Peyer's patch (tissue), 4 donors: Measurements from ENCODE around the gene KANSL2. TPM values are rescaled to one million over a fixed set of nuclear protein-coding genes. Genes with fewer than 3 reads are reported as not detected.
A peak's percentile ranks its signal among the peaks of the same experiment; 100 is the strongest.
"Not testable (repeated sequence)": the region's sequence is repeated elsewhere in the genome, so short reads cannot be mapped to it uniquely, and the experiment has no call there.

ENCODE experiments used
- DNase-seq, 3 donors: peaks; one replicate each; pipeline ENCODE4 v3.0.0-alpha.2; 2017 to 2019
- H3K27ac ChIP-seq, 4 donors: fragments of 200-600 bp; sonication (generic); one replicate each; pipeline ENCODE4 v1.5.1; 2016 to 2019
- H3K27me3 ChIP-seq, 2 donors: fragments of 200-600 bp; sonication (generic); one replicate each; pipeline ENCODE4 v1.5.1; 2019
- H3K36me3 ChIP-seq, 3 donors: fragments of 200-600 bp; sonication (generic); one replicate each; pipeline ENCODE4 v1.5.1; 2016 to 2019
- H3K4me1 ChIP-seq, 4 donors: fragments of 200-600 bp; sonication (generic); one replicate each; pipeline ENCODE4 v1.5.1; 2016 to 2019
- H3K4me3 ChIP-seq, 4 donors: fragments of 200-600 bp; sonication (generic); 1 replicate in 3 of 4; 2 replicates in 1 of 4; pipeline ENCODE4 v1.5.1; 2016 to 2019; ENCODE audit warnings: mild to moderate bottlenecking in 1 of 4
- H3K9me3 ChIP-seq, 4 donors: fragments of 200-600 bp; sonication (generic); one replicate each; pipeline ENCODE4 v1.5.1; 2016 to 2019; ENCODE audit warnings: mild to moderate bottlenecking in 1 of 4
- CTCF ChIP-seq, 6 experiments: fragments of 450-650 bp in 4 of 6; fragments of 200-600 bp in 2 of 6; sonication (generic) in 1 of 6; IDR thresholded peaks; one replicate each; pipeline ENCODE4 v1.5.1; 2017 to 2019; ENCODE audit warnings: antibody characterized with exemption in 6 of 6, mild to moderate bottlenecking in 3 of 6, moderate library complexity in 1 of 6
- POLR2A ChIP-seq, 2 donors: fragments of 450-650 bp; IDR thresholded peaks; one replicate each; pipeline ENCODE4 v1.5.1; 2017; ENCODE audit warnings: antibody characterized with exemption in 2 of 2, mild to moderate bottlenecking in 2 of 2, moderate library complexity in 2 of 2
- total RNA-seq, 4 donors: library from RNA; depleted of rRNA; stranded (reverse); fragments of >200 nt; gene quantifications; one replicate each; pipeline ENCODE4 v1.1.0, GENCODE V29; 2016

The KANSL2 gene
- total RNA-seq, 4 donors from 2014 or later: 14.4 to 106 (median 49.9) TPM

- no peak for TF ChIP-seq POLR2A (IDR thresholded peaks at IDR 0.05)
- TF ChIP-seq CTCF (IDR thresholded peaks at IDR 0.05): no peak
- Histone ChIP-seq H3K27me3 (no peaks in the 10 kb centered on the region), H3K36me3 (no peaks in the 10 kb centered on the region), H3K4me3 (no peak overlapping the region), H3K9me3 (peaks cover 0 to 9% (median 0%) of the 10 kb centered on the region in 4 donors), H3K4me1 (no peaks in the 10 kb centered on the region), H3K27ac (no peak overlapping the region)
- DNase-seq: no peak
Measured at GRCh38 chr12:48640428-48640827, 41.6 kb downstream of the KANSL2 start.

GRCh38 chr12:48631071-48631470, 51.0 kb downstream of the KANSL2 start:
- DNase-seq: no peak
- H3K36me3 ChIP-seq: no peaks in the 10 kb centered on the region
- TF ChIP-seq POLR2A (IDR thresholded peaks at IDR 0.05) (no peak), CTCF (IDR thresholded peaks at IDR 0.05) (no peak)
- H3K9me3 ChIP-seq: no peaks in the 10 kb centered on the region
- no peaks in the 10 kb centered on the region for H3K4me1 ChIP-seq
- H3K27me3 ChIP-seq: no peaks in the 10 kb centered on the region
- H3K27ac ChIP-seq: no peak overlapping the region
- H3K4me3 ChIP-seq: no peak overlapping the region

- Histone ChIP-seq H3K27ac (no peak overlapping the region), H3K4me3 (no peak overlapping the region), H3K9me3 (no peaks in the 10 kb centered on the region), H3K27me3 (no peaks in the 10 kb centered on the region), H3K4me1 (no peaks in the 10 kb centered on the region), H3K36me3 (no peaks in the 10 kb centered on the region)
- DNase-seq: no peak
- TF ChIP-seq POLR2A (IDR thresholded peaks at IDR 0.05) (no peak), CTCF (IDR thresholded peaks at IDR 0.05) (no peak)
Measured at GRCh38 chr12:48630346-48630745, 51.7 kb downstream of the KANSL2 start.

- TF ChIP-seq POLR2A (IDR thresholded peaks at IDR 0.05) (no peak), CTCF (IDR thresholded peaks at IDR 0.05) (no peak)
- no peaks in the 10 kb centered on the region for H3K4me1 ChIP-seq
Measured at GRCh38 chr12:48629541-48629940, 52.5 kb downstream of the KANSL2 start.

GRCh38 chr12:48627556-48627955, 54.5 kb downstream of the KANSL2 start:
- TF ChIP-seq POLR2A (IDR thresholded peaks at IDR 0.05): no peak
- H3K27ac ChIP-seq: no peak overlapping the region
- no peak for DNase-seq

More at GRCh38 chr12:48629541-48629940, 52.5 kb downstream of the KANSL2 start:
- Histone ChIP-seq H3K9me3 (no peaks in the 10 kb centered on the region), H3K4me3 (no peak overlapping the region), H3K27ac (no peak overlapping the region), H3K36me3 (no peaks in the 10 kb centered on the region), H3K27me3 (no peaks in the 10 kb centered on the region)
- DNase-seq: no peak

GRCh38 chr12:48622997-48623396, 59.0 kb downstream of the KANSL2 start:
- not testable (repeated sequence) for DNase-seq, H3K27ac ChIP-seq, H3K4me3 ChIP-seq, H3K9me3 ChIP-seq, H3K36me3 ChIP-seq, H3K4me1 ChIP-seq, H3K27me3 ChIP-seq

More at GRCh38 chr12:48627556-48627955, 54.5 kb downstream of the KANSL2 start:
- H3K36me3 ChIP-seq: no peaks in the 10 kb centered on the region
- H3K27me3 ChIP-seq: no peaks in the 10 kb centered on the region
- no peaks in the 10 kb centered on the region for H3K9me3 ChIP-seq
- no peaks in the 10 kb centered on the region for H3K4me1 ChIP-seq
- H3K4me3 ChIP-seq: no peak overlapping the region

- DNase-seq: peak; percentile 57 to 87 (median 61)
- Histone ChIP-seq H3K27ac (no peak overlapping the region), H3K4me1 (no peaks in the 10 kb centered on the region), H3K36me3 (no peaks in the 10 kb centered on the region), H3K27me3 (no peaks in the 10 kb centered on the region), H3K9me3 (no peaks in the 10 kb centered on the region), H3K4me3 (no peak overlapping the region)
- TF ChIP-seq POLR2A (IDR thresholded peaks at IDR 0.05): no peak
- peak; percentile 66 to 94 (median 88) for TF ChIP-seq CTCF (IDR thresholded peaks at IDR 0.05)
Measured at GRCh38 chr12:48618541-48618940, 63.5 kb downstream of the KANSL2 start.
